H1 (cell line): ENCODE data around the gene ASIC2. TPM values are rescaled to one million over a fixed set of nuclear protein-coding genes. Genes with fewer than 3 reads are reported as not detected.

Experiments
- CBX5 ChIP-seq: fragments of 300-800, 300-1000 bp; sonication (generic); IDR thresholded peaks from 2 replicates; pipeline ENCODE4 v1.7.1; 2016; ENCODE audit warnings: antibody characterized with exemption, low read length, low read depth
- CTBP2 ChIP-seq: IDR thresholded peaks from 2 replicates; pipeline ENCODE4 v1.7.0; 2011; ENCODE audit warnings: borderline replicate concordance, mild to moderate bottlenecking, moderate library complexity, mixed read lengths, low read length; ENCODE audit not compliant: insufficient read depth, insufficient read length
- polyA plus RNA-seq, 7 experiments: library from polyadenylated mRNA; depleted of rRNA in 3 of 7; stranded (reverse) in 5 of 7; unstranded in 2 of 7; fragments of >200 nt in 5 of 7; fragments of 200-250 nt in 2 of 7; gene quantifications; 1 replicate in 5 of 7; 2 replicates in 1 of 7; 4 replicates in 1 of 7; pipeline versions ENCODE4 v1.2.1 to v1.2.3, GENCODE V29; 2011 to 2013; ENCODE audit warnings: missing spikeins in 2 of 7, mixed read lengths in 2 of 7
- total RNA-seq: library from RNA; stranded (reverse); fragmentation: NEBNext Ultra II Directional; extraction: Animal tissue kit (Norgen Biotek cat#: 25700); gene quantifications from 2 replicates; pipeline ENCODE4 v1.2.1, GENCODE V29; 2021

Gene ASIC2
- total and polyA plus RNA-seq, 2 of the 8 experiments (the other 6 are each of a cell fraction or from before 2014, with no cell fraction given) = 0.86 to 1.2 TPM

DNA sequence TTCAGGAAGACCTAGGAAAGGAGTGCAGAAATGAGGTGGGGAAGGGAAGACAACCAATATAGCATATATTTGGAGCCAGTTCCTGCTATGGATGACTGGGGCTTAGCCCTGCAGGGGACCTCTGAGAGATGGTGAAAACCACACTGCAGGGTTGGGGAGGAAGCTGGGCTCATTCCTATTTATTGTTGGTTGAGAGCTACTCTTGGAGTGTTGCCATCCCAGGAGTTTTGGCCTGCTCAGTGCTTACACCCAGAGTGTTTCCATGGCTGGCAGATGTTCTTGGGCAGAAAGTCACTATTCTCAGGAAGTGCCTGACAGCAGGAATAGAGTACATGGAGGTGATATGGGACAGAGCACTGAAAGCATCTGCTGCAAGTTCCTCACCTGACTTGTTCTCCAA, 155.7 kb downstream of the ASIC2 start (continued):
- TF ChIP-seq CTBP2 (no peak), CBX5 (no peak)
- TF ChIP-seq, all 59 proteins: peak for 0
